ENCODE measurements around the gene FOXP4. TPM values are rescaled to one million over a fixed set of nuclear protein-coding genes. Genes with fewer than 3 reads are reported as not detected.

Gene FOXP4
- total RNA-seq, 1 experiment from 2014 or later = 1.2 TPM

DNA sequence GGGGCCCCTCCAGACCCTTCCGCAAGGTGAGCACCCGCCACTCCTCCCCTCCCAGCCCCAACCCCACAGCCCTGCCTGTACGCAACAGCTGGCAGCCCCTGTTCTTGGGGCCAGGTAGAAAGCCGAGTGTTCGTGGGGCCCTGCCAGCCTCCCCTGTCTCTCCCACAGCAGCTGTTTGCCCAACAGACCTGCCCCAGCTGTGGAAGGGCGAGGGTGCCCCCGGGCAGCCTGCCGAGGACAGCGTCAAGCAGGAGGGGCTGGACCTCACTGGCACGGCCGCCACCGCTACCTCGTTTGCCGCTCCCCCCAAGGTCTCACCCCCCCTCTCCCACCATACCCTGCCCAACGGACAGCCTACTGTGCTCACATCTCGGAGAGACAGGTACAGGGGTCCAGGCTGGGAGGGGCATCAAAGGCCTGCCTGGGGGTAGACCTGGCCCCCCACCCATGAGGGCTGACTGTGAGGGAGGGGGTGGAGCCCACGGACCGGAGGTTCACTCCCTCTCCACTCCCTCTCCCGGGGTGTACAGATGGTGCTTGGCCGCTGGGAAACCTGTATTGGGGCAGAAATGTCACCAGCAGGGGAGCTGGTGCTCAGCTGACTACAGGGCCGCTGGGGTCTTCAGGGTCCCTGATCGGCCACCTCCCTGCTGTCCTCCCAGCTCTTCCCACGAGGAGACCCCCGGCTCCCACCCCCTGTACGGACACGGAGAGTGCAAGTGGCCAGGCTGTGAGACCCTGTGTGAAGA, 41.1 kb downstream of the FOXP4 start:
- DNase-seq (ENCODE audit: low read depth, low spot score) = no peak
- in situ Hi-C loops (cut with HindIII; ENCODE audit: low pct_unique_long_range_greater_than_20kb, low sequenced_read_pairs) = no loop called here

DNA sequence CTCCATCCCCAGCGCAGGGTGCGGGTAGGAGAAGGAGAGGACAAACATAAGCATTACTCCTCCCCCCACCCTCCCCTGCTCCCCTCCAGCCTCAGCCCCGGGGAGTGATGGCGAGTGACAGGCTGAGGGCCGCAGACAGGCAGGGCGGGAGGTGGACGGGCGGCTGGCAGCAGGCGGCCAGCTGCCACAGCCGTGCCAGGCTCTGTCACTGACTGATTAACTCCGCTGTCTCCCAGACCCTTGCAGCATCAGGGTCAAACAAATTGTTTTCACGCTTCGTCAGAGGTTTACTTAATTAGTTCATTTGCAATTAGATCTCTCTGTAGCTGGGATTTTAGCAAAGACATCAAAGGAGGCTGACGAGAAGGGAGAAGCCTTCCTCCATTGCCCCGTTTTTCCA, 41.9 kb downstream of the FOXP4 start:
- in situ Hi-C loops (cut with HindIII; ENCODE audit: low pct_unique_long_range_greater_than_20kb, low sequenced_read_pairs) = no loop called here
- DNase-seq (ENCODE audit: low read depth, low spot score) = no peak

GRCh38 chr6:41589223-41589622, 43.0 kb downstream of the FOXP4 start:
- no peak for DNase-seq (ENCODE audit: low read depth, low spot score)
- in situ Hi-C loops (cut with HindIII; ENCODE audit: low pct_unique_long_range_greater_than_20kb, low sequenced_read_pairs) = no loop called here

DNA sequence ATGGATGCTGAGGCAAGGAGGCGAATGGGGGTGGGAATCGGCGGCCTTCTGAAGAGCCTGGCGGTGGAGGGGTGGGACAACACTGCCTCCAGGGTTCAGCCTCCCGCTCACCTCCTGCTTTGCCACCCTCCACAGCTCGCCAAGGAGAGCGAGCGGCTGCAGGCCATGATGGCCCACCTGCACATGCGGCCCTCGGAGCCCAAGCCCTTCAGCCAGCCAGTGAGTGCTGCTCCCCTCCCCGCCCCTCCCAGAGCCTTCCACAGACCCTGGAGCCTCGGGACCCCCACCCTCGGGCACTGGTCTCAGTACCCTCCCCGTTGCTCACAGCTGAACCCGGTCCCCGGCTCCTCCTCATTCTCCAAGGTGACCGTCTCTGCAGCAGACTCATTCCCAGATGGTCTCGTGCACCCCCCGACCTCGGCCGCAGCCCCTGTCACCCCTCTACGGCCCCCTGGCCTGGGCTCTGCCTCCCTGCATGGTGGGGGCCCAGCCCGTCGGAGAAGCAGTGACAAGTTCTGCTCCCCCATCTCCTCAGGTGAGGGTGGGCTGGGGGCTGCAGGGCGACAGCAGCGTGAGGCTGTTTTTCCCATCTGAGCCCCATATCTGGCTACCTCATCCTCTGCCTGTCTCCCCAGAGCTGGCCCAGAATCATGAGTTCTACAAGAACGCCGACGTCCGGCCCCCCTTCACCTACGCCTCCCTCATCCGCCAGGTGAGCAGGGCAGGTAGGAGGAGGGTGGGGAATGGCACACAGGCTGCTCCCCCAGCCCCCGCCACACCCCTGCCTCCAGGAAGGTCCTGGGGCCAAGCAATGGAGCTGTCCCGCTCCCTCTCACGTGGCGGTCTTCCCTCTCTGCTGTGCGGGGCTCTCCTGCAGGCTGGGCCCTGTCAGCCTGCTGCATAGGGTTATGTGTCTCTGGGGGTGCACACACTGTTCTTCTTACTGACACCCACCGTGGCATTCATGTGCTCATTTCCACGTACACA, 43.7 kb downstream of the FOXP4 start:
- in situ Hi-C loops (cut with HindIII; ENCODE audit: low pct_unique_long_range_greater_than_20kb, low sequenced_read_pairs) = no loop called here
- no peak for DNase-seq (ENCODE audit: low read depth, low spot score)

- no peak for DNase-seq (ENCODE audit: low read depth, low spot score)
- in situ Hi-C loops (cut with HindIII; ENCODE audit: low pct_unique_long_range_greater_than_20kb, low sequenced_read_pairs) = no loop called here
Observed at GRCh38 chr6:41591122-41591521, 44.9 kb downstream of the FOXP4 start.

DNA sequence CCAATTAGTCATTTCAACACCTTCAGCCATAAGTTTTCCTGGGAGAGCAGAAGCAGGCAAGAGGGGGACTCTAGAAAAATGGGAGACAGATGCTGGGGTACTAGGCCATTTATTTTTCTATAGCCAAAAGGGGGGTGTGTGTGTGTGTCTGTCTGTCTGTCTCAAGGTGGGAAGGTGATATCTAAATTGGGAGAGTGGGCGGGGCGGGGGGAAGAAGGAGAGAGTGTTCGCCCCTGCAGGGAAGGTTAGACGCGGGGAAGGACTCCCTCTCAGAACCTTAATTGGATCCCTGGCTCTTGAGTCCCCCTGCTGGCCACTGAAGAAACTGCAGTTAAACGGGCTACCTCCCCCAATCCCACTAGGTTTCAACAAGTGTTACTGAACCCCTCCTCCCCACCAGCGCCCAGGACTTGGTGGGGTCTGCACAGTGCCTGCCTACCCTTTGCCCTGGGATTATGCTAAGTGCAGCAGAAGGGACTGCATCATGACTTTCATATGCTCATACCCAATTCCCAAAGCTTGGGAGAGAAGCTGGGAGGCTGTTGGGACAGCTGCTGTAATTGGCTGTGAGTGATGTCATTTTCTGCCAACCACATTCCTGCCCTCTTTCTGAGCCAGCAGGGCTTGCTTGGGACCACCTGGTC, 45.8 kb downstream of the FOXP4 start:
- in situ Hi-C loops (cut with HindIII; ENCODE audit: low pct_unique_long_range_greater_than_20kb, low sequenced_read_pairs) = no loop called here

GRCh38 chr6:41593406-41593805, 47.2 kb downstream of the FOXP4 start:
- in situ Hi-C loops (cut with HindIII; ENCODE audit: low pct_unique_long_range_greater_than_20kb, low sequenced_read_pairs) = no loop called here

More for the DNA sequence above, 45.8 kb downstream of the FOXP4 start:
- peak; percentile 76 for DNase-seq (ENCODE audit: low read depth, low spot score)

GRCh38 chr6:41593839-41594238, 47.7 kb downstream of the FOXP4 start:
- in situ Hi-C loops (cut with HindIII; ENCODE audit: low pct_unique_long_range_greater_than_20kb, low sequenced_read_pairs) = no loop called here
- DNase-seq (ENCODE audit: low read depth, low spot score) = no peak

More at GRCh38 chr6:41593406-41593805, 47.2 kb downstream of the FOXP4 start:
- DNase-seq (ENCODE audit: low read depth, low spot score) = no peak

DNA sequence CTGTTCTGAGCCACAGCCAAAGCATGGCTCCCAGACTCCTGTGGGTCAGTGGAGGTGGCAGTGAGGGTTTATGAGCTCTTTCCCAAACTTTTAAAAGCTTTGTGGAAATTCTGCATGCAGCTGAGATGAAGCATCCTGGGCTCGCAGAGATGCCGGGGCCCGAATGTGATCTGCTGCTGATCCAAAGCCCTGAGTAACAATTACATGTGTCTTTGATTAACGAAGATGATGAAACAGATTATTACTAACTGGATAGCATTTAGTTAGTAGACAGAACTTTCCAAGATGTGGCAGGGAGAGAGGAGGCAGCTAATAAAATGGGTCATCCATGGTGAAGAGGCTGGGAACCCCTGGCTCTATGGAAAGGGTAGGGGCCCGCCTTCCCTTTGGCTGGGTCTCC, 48.1 kb downstream of the FOXP4 start:
- in situ Hi-C loops (cut with HindIII; ENCODE audit: low pct_unique_long_range_greater_than_20kb, low sequenced_read_pairs) = no loop called here

DNA sequence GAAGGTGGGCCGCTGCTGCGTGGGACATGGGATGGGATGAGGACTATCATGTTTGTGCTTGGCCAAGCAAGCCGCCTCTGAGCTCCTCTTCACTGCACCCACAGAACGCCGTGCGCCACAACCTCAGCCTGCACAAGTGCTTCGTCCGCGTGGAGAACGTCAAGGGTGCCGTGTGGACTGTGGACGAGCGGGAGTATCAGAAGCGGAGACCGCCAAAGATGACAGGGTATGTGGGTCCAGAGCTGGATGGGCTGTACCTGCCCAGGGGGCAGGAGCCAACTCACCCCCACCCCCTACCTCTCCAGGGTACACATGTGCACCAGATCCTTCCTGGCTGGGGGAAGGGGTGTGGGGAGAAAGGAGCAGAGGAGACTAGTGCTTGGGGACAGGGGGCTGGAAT, 48.6 kb downstream of the FOXP4 start:
- no peak for DNase-seq (ENCODE audit: low read depth, low spot score)
- in situ Hi-C loops (cut with HindIII; ENCODE audit: low pct_unique_long_range_greater_than_20kb, low sequenced_read_pairs) = no loop called here

More for the DNA sequence above, 48.1 kb downstream of the FOXP4 start:
- DNase-seq (ENCODE audit: low read depth, low spot score) = no peak

DNA sequence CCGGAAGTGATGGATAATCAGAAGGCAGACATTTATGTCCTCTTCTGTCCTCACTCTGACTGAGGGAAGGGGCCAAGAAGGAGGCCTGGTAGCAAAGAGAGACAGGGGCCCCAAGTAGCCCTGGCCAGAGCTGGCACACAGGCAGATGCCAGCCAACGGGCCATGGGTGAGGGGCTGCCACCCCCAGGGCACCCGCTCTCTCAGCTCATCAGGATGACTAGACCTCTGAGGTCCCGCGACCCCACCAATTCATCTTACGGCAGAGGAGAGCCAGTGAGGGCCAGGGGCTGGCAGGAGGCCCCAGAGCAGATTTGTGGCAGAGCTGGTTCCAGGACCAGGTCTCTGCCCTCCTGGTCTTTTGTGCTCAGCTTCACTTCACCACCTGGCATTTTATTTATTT, 49.0 kb downstream of the FOXP4 start:
- in situ Hi-C loops (cut with HindIII; ENCODE audit: low pct_unique_long_range_greater_than_20kb, low sequenced_read_pairs) = no loop called here
- DNase-seq (ENCODE audit: low read depth, low spot score) = no peak

- DNase-seq (ENCODE audit: low read depth, low spot score) = no peak
- in situ Hi-C loops (cut with HindIII; ENCODE audit: low pct_unique_long_range_greater_than_20kb, low sequenced_read_pairs) = no loop called here
Observed at GRCh38 chr6:41596096-41596685, 50.0 kb downstream of the FOXP4 start.

GRCh38 chr6:41596807-41597206, 50.6 kb downstream of the FOXP4 start:
- no peak for DNase-seq (ENCODE audit: low read depth, low spot score)
- in situ Hi-C loops (cut with HindIII; ENCODE audit: low pct_unique_long_range_greater_than_20kb, low sequenced_read_pairs) = no loop called here

- in situ Hi-C loops (cut with HindIII; ENCODE audit: low pct_unique_long_range_greater_than_20kb, low sequenced_read_pairs) = no loop called here
- DNase-seq (ENCODE audit: low read depth, low spot score) = no peak
Observed at GRCh38 chr6:41597246-41598000, 51.2 kb downstream of the FOXP4 start.

DNA sequence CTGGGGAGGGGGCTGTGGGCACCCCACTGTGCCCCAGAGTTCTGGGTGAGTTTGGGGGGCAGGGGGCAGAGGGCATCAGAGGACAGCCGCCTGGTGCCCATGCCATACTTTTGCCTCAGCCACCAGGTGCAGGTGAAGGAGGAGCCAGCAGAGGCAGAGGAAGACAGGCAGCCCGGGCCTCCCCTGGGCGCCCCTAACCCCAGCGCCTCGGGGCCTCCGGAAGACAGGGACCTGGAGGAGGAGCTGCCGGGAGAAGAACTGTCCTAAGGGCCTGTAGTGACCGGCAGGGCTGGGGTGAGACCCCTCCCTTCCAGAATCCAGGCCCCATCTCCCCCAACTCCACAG, 52.5 kb downstream of the FOXP4 start:
- in situ Hi-C loops (cut with HindIII; ENCODE audit: low pct_unique_long_range_greater_than_20kb, low sequenced_read_pairs) = no loop called here
- DNase-seq (ENCODE audit: low read depth, low spot score) = no peak

DNA sequence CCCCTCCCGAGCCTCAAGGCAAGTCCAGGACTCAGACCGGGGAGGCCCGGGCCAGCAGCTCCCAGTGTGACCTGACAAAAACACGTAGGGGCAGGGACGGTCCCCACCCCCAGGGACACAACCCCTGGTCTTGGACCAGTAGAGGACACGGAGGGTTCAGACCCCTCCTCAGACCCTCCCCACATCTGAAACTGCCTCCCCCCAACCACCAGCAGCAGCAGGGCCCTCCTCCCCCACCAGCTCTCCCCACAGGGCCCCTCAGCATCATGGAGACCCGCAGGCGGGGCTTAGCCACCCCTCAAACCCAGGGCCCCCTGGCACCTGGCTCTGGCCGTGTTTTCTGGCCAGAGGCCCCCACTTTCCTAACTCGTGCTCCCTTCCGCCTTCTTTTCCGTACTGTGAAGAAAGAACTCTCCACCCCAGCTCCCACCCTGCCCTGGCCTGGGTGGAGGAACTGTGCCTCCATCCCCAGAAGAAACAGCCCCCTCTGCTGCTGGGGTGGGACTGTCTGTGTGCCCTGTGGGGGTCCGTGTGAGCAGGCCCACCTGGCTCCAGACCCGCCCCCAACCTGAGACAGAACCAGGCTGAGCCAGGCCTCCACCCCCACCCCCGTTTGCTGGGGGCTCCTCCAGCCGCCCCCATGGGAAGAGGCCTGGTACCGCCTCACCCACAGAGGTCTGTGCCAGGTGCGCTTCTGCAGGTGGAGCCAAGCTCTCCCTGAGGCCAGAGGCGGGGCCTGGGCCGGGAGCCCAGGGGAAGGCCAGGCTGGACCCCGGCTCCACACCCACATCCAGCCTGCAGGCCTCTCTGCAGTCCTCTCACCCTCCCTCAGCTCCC, 53.1 kb downstream of the FOXP4 start:
- DNase-seq (ENCODE audit: low read depth, low spot score) = no peak
- in situ Hi-C loops (cut with HindIII; ENCODE audit: low pct_unique_long_range_greater_than_20kb, low sequenced_read_pairs) = no loop called here

Data from SK-MEL-5 (cell line).